ENCODE data around the gene MAPK1.

- TF ChIP-seq GATA3 (IDR thresholded peaks at IDR 0.05; ENCODE audit: low read depth, low read length) (no peak), GATA2 (IDR thresholded peaks at IDR 0.05; ENCODE audit: low read depth, low read length) (no peak)
These were observed 148.9 kb downstream of the MAPK1 start for GRCh38 chr22:21718499-21718898.

Data from SH-SY5Y (cell line).